ENCODE measurements around the gene ZNF483.
A peak's percentile ranks its signal among the peaks of the same experiment; 100 is the strongest.
"Not testable (repeated sequence)": the region's sequence is repeated elsewhere in the genome, so short reads cannot be mapped to it uniquely, and the experiment has no call there.

The ZNF483 gene

GRCh38 chr9:111610149-111610548, 85.2 kb downstream of the ZNF483 start:
- in situ Hi-C loops (cut with MboI; ENCODE audit: low pct_unique_long_range_greater_than_20kb, low sequenced_read_pairs, unreplicated experiment) = no loop called here
- DNase-seq (ENCODE audit: low spot score) = no peak
- TF ChIP-seq, protein P1, sequence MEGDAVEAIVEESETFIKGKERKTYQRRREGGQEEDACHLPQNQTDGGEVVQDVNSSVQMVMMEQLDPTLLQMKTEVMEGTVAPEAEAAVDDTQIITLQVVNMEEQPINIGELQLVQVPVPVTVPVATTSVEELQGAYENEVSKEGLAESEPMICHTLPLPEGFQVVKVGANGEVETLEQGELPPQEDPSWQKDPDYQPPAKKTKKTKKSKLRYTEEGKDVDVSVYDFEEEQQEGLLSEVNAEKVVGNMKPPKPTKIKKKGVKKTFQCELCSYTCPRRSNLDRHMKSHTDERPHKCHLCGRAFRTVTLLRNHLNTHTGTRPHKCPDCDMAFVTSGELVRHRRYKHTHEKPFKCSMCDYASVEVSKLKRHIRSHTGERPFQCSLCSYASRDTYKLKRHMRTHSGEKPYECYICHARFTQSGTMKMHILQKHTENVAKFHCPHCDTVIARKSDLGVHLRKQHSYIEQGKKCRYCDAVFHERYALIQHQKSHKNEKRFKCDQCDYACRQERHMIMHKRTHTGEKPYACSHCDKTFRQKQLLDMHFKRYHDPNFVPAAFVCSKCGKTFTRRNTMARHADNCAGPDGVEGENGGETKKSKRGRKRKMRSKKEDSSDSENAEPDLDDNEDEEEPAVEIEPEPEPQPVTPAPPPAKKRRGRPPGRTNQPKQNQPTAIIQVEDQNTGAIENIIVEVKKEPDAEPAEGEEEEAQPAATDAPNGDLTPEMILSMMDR (IDR thresholded peaks at IDR 0.05; ENCODE audit: extremely low read depth, insufficient read depth, missing control alignments) = no peak

DNA sequence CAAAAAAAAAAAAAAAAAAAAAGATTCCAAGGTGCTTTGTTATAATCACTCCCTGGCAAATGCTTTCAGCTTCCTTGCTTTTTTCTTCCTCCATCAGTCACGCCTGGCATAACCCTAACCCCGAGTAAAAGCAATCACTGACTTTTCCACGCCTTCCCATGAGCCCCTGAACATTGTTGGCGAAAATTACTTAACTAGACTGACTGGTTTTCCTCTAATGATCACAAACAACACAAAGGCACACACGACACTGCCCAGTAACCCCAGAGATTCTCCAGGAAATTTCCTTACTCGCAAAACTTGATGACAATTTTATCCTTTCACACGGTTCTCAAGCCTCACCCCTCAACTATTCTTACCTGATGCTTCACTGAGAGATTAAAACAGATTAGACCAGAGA, 85.9 kb downstream of the ZNF483 start:
- no peak for DNase-seq (ENCODE audit: low spot score)
- in situ Hi-C loops (cut with MboI; ENCODE audit: low pct_unique_long_range_greater_than_20kb, low sequenced_read_pairs, unreplicated experiment) = no loop called here
- TF ChIP-seq, protein P1 (IDR thresholded peaks at IDR 0.05; ENCODE audit: extremely low read depth, insufficient read depth, missing control alignments) = no peak

- TF ChIP-seq, protein P1 (IDR thresholded peaks at IDR 0.05; ENCODE audit: extremely low read depth, insufficient read depth, missing control alignments) = no peak
- in situ Hi-C loops (cut with MboI; ENCODE audit: low pct_unique_long_range_greater_than_20kb, low sequenced_read_pairs, unreplicated experiment) = no loop called here
- no peak for DNase-seq (ENCODE audit: low spot score)
Observed at GRCh38 chr9:111613436-111614040, 88.6 kb downstream of the ZNF483 start.

- DNase-seq (ENCODE audit: low spot score) = no peak
- in situ Hi-C loops (cut with MboI; ENCODE audit: low pct_unique_long_range_greater_than_20kb, low sequenced_read_pairs, unreplicated experiment) = no loop called here
- TF ChIP-seq, protein P1 (IDR thresholded peaks at IDR 0.05; ENCODE audit: extremely low read depth, insufficient read depth, missing control alignments) = no peak
Observed at GRCh38 chr9:111615928-111616327, 90.9 kb downstream of the ZNF483 start.

- in situ Hi-C loops (cut with MboI; ENCODE audit: low pct_unique_long_range_greater_than_20kb, low sequenced_read_pairs, unreplicated experiment); DNase-seq (ENCODE audit: low spot score): not testable (repeated sequence)
Observed at GRCh38 chr9:111617349-111617748, 92.4 kb downstream of the ZNF483 start.

- in situ Hi-C loops (cut with MboI; ENCODE audit: low pct_unique_long_range_greater_than_20kb, low sequenced_read_pairs, unreplicated experiment) = no loop called here
- TF ChIP-seq, protein P1 (IDR thresholded peaks at IDR 0.05; ENCODE audit: extremely low read depth, insufficient read depth, missing control alignments) = peak; percentile 78
- DNase-seq (ENCODE audit: low spot score) = peak; percentile 60
Observed at GRCh38 chr9:111621895-111622480, 97.0 kb downstream of the ZNF483 start.

GRCh38 chr9:111622626-111623025, 97.6 kb downstream of the ZNF483 start:
- in situ Hi-C loops (cut with MboI; ENCODE audit: low pct_unique_long_range_greater_than_20kb, low sequenced_read_pairs, unreplicated experiment) = no loop called here
- TF ChIP-seq, protein P1 (IDR thresholded peaks at IDR 0.05; ENCODE audit: extremely low read depth, insufficient read depth, missing control alignments) = no peak
- no peak for DNase-seq (ENCODE audit: low spot score)

Data from GM13977 (cell line).